D721Med (cell line): ENCODE data around the gene HPS3.

ENCODE experiments used
- DNase-seq: peaks from one replicate; pipeline ENCODE4 v3.0.0; 2011; ENCODE audit warnings: low spot score; ENCODE audit not compliant: insufficient read length
- FAIRE-seq: peaks from 2 replicates; lab custom pipeline; 2011; peaks lifted over from hg19 to GRCh38; lab: Jason Lieb, UNC
- TF ChIP-seq, protein P1 (sequence below): IDR thresholded peaks from 2 replicates; pipeline ENCODE4 v1.5.1; 2012; ENCODE audit warnings: mild to moderate bottlenecking, control low read depth; ENCODE audit not compliant: insufficient read depth; ENCODE audit errors: missing control alignments

Gene HPS3

DNA sequence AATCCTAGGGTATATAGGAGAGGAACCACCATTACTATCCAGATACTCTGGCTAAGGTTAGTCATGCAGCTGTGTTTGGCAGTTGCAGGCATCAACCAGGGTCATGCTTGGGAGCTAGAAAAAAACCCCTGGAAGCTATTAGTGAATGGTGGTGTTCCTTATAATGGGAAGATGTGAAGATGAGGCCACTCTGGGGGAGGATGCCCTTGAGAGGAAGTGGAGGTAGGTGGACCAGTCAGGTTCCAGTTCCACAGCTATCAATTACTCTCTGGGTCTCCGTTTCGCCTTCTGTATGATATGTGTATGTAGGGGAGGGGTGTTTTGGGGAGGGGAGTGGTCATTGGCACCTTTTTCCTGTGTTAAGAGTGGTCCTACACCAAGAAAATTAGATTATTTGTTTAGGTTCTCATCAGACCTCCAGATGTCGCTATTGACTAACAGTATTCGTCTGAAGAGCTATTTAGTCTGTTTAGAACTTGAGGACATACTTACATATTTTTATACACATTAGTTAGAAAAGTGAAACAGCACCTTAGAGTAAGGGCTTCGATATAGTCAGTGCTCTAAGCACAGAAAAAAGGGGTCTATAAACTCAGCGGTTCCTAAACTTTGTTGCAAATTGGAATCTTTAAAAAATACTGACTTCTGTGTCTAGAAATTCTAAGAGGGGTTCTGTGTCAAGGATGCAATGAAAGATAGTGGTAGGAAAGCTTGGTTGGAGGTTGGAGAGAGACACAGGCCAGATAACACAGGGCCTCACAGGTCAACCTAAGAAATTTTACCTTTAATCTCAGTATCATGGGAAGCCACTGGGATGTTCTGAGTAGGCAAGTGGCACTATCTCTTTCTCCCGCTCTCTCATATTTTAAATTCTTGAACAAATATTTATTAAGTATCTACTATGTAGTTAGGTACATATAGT, 9.1 kb upstream of the HPS3 start:
- TF ChIP-seq, protein P1, sequence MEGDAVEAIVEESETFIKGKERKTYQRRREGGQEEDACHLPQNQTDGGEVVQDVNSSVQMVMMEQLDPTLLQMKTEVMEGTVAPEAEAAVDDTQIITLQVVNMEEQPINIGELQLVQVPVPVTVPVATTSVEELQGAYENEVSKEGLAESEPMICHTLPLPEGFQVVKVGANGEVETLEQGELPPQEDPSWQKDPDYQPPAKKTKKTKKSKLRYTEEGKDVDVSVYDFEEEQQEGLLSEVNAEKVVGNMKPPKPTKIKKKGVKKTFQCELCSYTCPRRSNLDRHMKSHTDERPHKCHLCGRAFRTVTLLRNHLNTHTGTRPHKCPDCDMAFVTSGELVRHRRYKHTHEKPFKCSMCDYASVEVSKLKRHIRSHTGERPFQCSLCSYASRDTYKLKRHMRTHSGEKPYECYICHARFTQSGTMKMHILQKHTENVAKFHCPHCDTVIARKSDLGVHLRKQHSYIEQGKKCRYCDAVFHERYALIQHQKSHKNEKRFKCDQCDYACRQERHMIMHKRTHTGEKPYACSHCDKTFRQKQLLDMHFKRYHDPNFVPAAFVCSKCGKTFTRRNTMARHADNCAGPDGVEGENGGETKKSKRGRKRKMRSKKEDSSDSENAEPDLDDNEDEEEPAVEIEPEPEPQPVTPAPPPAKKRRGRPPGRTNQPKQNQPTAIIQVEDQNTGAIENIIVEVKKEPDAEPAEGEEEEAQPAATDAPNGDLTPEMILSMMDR: peak; percentile 76
- DNase-seq: peak; percentile 23
- FAIRE-seq: no peak

DNA sequence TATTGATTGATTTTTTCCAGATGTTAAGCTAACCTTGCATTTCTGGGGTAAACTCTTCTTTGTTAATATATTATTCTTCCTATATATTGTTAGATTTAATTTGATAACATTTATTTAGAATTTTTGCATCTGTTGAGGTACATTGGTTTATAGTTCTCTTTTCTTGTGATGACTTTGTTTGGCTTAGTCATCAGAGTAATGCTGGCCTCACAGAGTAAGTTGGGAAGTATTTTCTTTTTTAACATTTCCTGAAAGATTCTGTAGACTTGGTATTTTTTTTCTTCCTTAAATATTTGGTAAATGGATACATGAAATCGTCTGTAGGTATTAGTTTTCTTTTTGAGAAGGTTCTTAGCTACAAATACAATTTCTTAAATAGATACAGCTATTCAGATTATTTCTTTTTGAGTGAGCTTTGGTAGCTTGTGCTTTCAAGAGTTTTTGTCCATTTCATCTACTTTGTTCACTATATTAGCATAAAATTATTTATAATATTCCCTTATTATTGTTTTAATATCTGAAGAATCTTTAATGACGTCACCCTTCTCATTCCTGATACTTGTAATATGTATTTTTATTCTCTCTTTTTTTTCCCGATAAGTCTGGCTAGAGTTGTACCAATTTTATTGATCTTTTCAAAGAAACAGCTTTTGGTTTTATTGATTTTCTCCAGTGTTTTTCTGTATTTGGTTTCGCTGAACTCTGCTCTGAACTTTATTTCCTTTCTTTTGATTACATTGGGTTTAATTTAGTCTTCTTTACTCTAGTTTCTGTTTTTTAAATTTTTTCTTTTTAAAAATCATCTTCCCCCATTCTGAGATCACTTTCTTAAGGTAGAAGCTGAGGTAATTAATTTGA, 6.5 kb upstream of the HPS3 start:
- no peak for DNase-seq
- TF ChIP-seq, protein P1: no peak
- FAIRE-seq: no peak

DNA sequence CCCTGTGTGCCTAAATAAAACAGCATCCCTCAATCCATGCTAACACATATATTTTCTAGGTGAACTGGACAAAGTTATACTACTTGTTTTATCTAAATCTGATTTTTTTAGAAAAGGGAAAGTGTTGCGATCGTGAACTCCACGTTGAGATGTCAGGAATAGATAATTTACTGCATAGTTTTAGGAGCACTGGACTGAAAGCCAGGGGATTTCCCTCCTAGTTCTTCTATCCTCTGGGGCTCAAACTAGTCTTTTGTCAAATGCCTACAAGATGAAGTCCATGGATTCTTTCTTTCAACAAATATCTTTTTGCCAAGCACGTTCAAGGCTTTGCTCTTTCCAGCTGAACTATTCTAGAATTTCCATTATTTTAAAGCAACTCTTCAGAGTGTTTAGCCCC, 617 bp upstream of the HPS3 start:
- FAIRE-seq (no peak), DNase-seq (no peak)
- TF ChIP-seq, protein P1: no peak

DNA sequence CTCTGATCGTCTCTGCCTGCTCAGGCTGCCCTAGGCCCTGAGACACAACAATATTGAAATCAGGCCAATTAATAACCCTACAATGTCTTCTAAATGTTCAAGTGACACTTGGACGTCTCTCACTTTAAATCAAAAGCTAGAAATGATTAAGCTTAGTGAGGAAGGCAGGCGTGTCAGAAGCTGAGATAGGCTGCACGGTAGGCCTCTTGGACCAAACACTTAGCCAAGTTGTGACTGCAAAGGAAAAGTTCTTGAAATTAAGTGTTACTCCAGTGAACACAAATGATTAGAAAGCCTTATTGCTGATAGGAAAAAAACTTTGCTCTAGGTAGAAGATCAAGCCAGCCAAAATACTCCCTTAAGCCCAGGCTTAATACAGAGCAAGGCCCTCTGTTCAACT, 2.2 kb downstream of the HPS3 start:
- DNase-seq: no peak
- no peak for FAIRE-seq
- TF ChIP-seq, protein P1: no peak

DNA sequence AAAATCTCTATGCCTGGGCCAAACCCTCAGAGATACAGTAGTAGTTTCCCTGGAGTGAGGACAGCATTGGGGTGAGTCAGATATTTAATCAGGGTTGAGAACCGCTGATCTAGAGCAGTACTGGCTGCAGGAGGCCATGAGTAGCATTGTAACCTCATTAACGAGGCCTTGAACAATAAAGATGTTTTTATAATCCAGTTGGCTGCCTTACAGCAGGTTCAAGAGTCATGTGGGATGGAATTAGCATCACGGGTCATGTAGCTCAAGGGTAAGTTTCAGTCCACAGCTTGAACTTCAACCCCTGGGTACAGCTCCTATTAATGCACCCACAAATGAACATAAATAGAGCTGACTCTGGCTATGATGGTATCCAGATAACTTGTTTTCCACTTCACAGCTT, 5.1 kb downstream of the HPS3 start:
- TF ChIP-seq, protein P1: no peak
- FAIRE-seq (no peak), DNase-seq (no peak)

DNA sequence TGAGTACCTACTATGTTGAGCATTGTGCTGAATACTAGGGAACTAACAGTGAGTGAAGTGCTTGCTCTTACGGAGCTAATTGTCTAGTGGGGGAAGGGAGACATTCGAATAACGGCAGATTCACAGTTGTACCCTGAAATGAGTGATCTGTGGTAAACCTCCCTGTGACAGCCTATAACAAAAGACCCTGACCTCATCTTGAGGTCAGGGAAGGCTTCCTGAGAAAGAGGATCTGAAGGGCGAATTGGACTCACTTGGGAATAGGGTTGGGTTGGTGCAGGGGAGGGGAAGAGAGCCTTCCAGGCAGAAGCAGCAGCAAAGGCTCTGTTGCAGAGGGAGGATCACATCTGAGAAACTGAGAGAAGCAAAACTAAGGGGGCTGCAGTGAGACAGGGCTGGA, 13.2 kb downstream of the HPS3 start:
- no peak for DNase-seq
- no peak for FAIRE-seq
- TF ChIP-seq, protein P1: no peak
